SK-N-MC (cell line): ENCODE data around the gene HUNK.

Experiments used
- EZH2 ChIP-seq: fragments of 200-600 bp; sonication (generic); IDR thresholded peaks from one replicate; pipeline ENCODE4 v1.6.1; 2017; ENCODE audit warnings: antibody characterized with exemption
- POLR2AphosphoS5 ChIP-seq: IDR thresholded peaks from 2 replicates; pipeline ENCODE4 v1.6.1; 2012; ENCODE audit warnings: mild to moderate bottlenecking, low read depth, low read length, borderline replicate concordance

DNA sequence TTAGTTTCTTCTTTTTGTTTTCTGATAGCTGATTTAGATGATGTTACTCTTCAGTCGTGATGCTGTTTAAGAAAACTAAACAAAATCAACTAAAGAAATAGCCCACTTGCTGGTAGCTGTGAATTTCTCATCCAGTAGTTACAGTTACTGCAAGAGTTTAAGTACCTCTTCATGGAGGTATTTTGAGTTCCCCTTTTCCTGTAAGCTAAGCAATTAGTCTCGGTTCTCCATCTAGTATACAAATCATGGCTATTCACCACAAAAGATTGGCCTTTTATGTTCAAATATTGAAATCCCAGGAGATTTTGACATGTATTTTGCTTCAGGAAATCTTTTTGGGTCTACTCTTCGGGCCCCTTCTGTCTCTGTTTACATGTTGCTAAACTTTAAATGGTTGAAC, 31.1 kb downstream of the HUNK start:
- TF ChIP-seq POLR2AphosphoS5 (no peak), EZH2 (no peak)
